IMR-90 (cell line): Measurements from ENCODE around the gene LOX. TPM values are rescaled to one million over a fixed set of nuclear protein-coding genes. Genes with fewer than 3 reads are reported as not detected.
A peak's percentile ranks its signal among the peaks of the same experiment; 100 is the strongest.

Experiments used
- ATAC-seq: fragments of 200-7000 bp; cut with Tn5 transposase; 2 replicates; pipeline ENCODE4 v1.9.1; 2020; ENCODE audit warnings: low read depth, mild to moderate bottlenecking, moderate library complexity
- BruUV-seq: library from RNA; stranded (reverse); fragments of 400-500 nt; replicated peaks from 2 replicates; lab custom pipeline; 2021; lab: Mats Ljungman, UMichigan
- CTCF ChIA-PET: fragments of 300-600 bp; formaldehyde crosslinking; extraction: SDS; loops from one replicate; lab custom pipeline; 2021; ENCODE audit warnings: antibody characterized with exemption; lab: Yijun Ruan, JAX
- POLR2A ChIA-PET: fragments of 300-600 bp; sonication (Branson Sonifier 250); formaldehyde crosslinking; loops from one replicate; lab custom pipeline; 2022; ENCODE audit warnings: antibody characterized with exemption; ENCODE audit not compliant: unreplicated experiment; lab: Charles Lee
- DNase-seq: peaks from one replicate; pipeline ENCODE4 v3.0.0; 2013
- H2AFZ ChIP-seq: replicated peaks from 2 replicates; pipeline ENCODE3; 2013; ENCODE audit warnings: low read length, mild to moderate bottlenecking; ENCODE audit not compliant: poor library complexity
- H2AK5ac ChIP-seq: 2 replicates; pipeline ENCODE4 v1.6.1; 2013; ENCODE audit warnings: low read depth, low read length, inconsistent platforms
- H2AK9ac ChIP-seq: replicated peaks from 2 replicates; pipeline ENCODE3; 2013; ENCODE audit warnings: mild to moderate bottlenecking, low read depth, low read length, moderate library complexity; ENCODE audit not compliant: poor library complexity
- H2BK120ac ChIP-seq: 2 replicates; pipeline ENCODE4 v1.6.1; 2013; ENCODE audit warnings: low read depth, low read length, inconsistent platforms
- H2BK15ac ChIP-seq: 3 replicates; pipeline ENCODE4 v1.6.1; 2013; ENCODE audit warnings: low read depth, low read length, inconsistent platforms
- H2BK20ac ChIP-seq: 2 replicates; pipeline ENCODE4 v1.6.1; 2013; ENCODE audit warnings: low read depth, mild to moderate bottlenecking, inconsistent platforms, low read length, moderate library complexity
- H2BK5ac ChIP-seq: 2 replicates; pipeline ENCODE4 v1.6.1; 2013; ENCODE audit warnings: mild to moderate bottlenecking, low read depth, low read length, inconsistent platforms; ENCODE audit not compliant: poor library complexity, severe bottlenecking
- H3K14ac ChIP-seq: replicated peaks from 2 replicates; pipeline ENCODE4 v1.6.1; 2013; ENCODE audit warnings: low read depth, low read length, inconsistent platforms
- H3K18ac ChIP-seq: 2 replicates; pipeline ENCODE4 v1.6.1; 2013; ENCODE audit warnings: low read depth, low read length, control low read depth
- H3K23ac ChIP-seq: 2 replicates; pipeline ENCODE4 v1.6.1; 2013; ENCODE audit warnings: low read depth, low read length, inconsistent platforms
- H3K27ac ChIP-seq: 2 replicates; pipeline ENCODE4 v1.5.1; 2013; ENCODE audit warnings: mild to moderate bottlenecking, control low read depth, low read length; ENCODE audit not compliant: insufficient read depth
- H3K27me3 ChIP-seq: 2 replicates; pipeline ENCODE4 v1.6.1; 2013; ENCODE audit warnings: low read length; ENCODE audit not compliant: control insufficient read depth, insufficient read depth
- H3K36me3 ChIP-seq: 2 replicates; pipeline ENCODE4 v1.6.1; 2013; ENCODE audit warnings: low read length, mixed read lengths; ENCODE audit not compliant: control insufficient read depth, insufficient read depth
- H3K4ac ChIP-seq: 2 replicates; pipeline ENCODE4 v1.6.1; 2013; ENCODE audit warnings: low read depth, low read length, inconsistent platforms
- H3K4me1 ChIP-seq: 2 replicates; pipeline ENCODE4 v1.6.1; 2013; ENCODE audit warnings: low read length, mixed read lengths; ENCODE audit not compliant: control insufficient read depth, insufficient read depth
- H3K4me2 ChIP-seq: 2 replicates; pipeline ENCODE4 v1.6.1; 2013; ENCODE audit warnings: low read depth, mild to moderate bottlenecking, control low read depth, low read length, moderate library complexity
- H3K4me3 ChIP-seq: 2 replicates; pipeline ENCODE4 v1.5.1; 2013; ENCODE audit warnings: low read depth, mild to moderate bottlenecking, control low read depth, low read length, moderate library complexity; ENCODE audit not compliant: insufficient read depth
- H3K56ac ChIP-seq: 2 replicates; pipeline ENCODE4 v1.6.1; 2013; ENCODE audit warnings: low read length, inconsistent platforms; ENCODE audit not compliant: insufficient read depth; ENCODE audit errors: extremely low read depth
- H3K79me1 ChIP-seq, 2 experiments: 2 replicates each; pipeline ENCODE4 v1.6.1; 2013; ENCODE audit warnings: low read length in 2 of 2, inconsistent platforms in 1 of 2, low read depth in 1 of 2
- H3K9ac ChIP-seq: 2 replicates; pipeline ENCODE4 v1.6.1; 2013; ENCODE audit warnings: low read depth, low read length, control low read depth
- H3K9me1 ChIP-seq: 2 replicates; pipeline ENCODE4 v1.6.1; 2013; ENCODE audit warnings: low read length, inconsistent platforms; ENCODE audit not compliant: insufficient read depth
- H3K9me3 ChIP-seq: 2 replicates; pipeline ENCODE4 v1.6.1; 2013; ENCODE audit warnings: low read length; ENCODE audit not compliant: control insufficient read depth, insufficient read depth
- H4K20me1 ChIP-seq: 2 replicates; pipeline ENCODE4 v1.6.1; 2013; ENCODE audit warnings: low read length, inconsistent platforms; ENCODE audit not compliant: insufficient read depth
- H4K5ac ChIP-seq: 2 replicates; pipeline ENCODE4 v1.6.1; 2013; ENCODE audit warnings: mild to moderate bottlenecking, low read depth, low read length, control low read depth
- H4K8ac ChIP-seq, 2 experiments: 2 replicates each; pipeline ENCODE4 v1.6.1; 2013; ENCODE audit warnings: low read depth in 2 of 2, low read length in 2 of 2, control low read depth in 1 of 2, inconsistent platforms in 1 of 2
- H4K91ac ChIP-seq: 2 replicates; pipeline ENCODE4 v1.6.1; 2013; ENCODE audit warnings: low read depth, low read length, inconsistent platforms; ENCODE audit not compliant: insufficient read depth
- BHLHE40 ChIP-seq: fragments of 150-350 bp; IDR thresholded peaks from 2 replicates; pipeline ENCODE4 v1.6.1; 2016; ENCODE audit warnings: mild to moderate bottlenecking, low read depth, low read length
- CEBPB ChIP-seq: IDR thresholded peaks from 2 replicates; pipeline ENCODE4 v1.6.1; 2012; ENCODE audit warnings: low read depth, low read length, improper control_type of control experiment
- CHD1 ChIP-seq: IDR thresholded peaks from 2 replicates; pipeline ENCODE4 v1.6.1; 2012; ENCODE audit warnings: low read depth, low read length, improper control_type of control experiment
- CTCF ChIP-seq: conservative IDR thresholded peaks from 2 replicates; pipeline ENCODE4 v1.5.1; 2012; ENCODE audit warnings: mild to moderate bottlenecking, low read depth, low read length, improper control_type of control experiment
- ELK1 ChIP-seq: fragments of 150-350 bp; IDR thresholded peaks from 2 replicates; pipeline ENCODE4 v1.6.1; 2016; ENCODE audit warnings: low read depth, mild to moderate bottlenecking, low read length, moderate library complexity, borderline replicate concordance
- FOS ChIP-seq: fragments of 150-350 bp; IDR thresholded peaks from 2 replicates; pipeline ENCODE4 v1.6.1; 2016; ENCODE audit warnings: low read depth, low read length
- MAFK ChIP-seq: IDR thresholded peaks from 2 replicates; pipeline ENCODE4 v1.6.1; 2012; ENCODE audit warnings: low read depth, low read length, improper control_type of control experiment
- MAZ ChIP-seq: IDR thresholded peaks from 2 replicates; pipeline ENCODE4 v1.6.1; 2012; ENCODE audit warnings: low read depth, mild to moderate bottlenecking, low read length, improper control_type of control experiment, moderate library complexity, borderline replicate concordance
- MXI1 ChIP-seq: IDR thresholded peaks from 2 replicates; pipeline ENCODE4 v1.6.1; 2012; ENCODE audit warnings: low read depth, mild to moderate bottlenecking, low read length, moderate library complexity, borderline replicate concordance
- NFE2L2 ChIP-seq: fragments of 150-350 bp; IDR thresholded peaks from 2 replicates; pipeline ENCODE4 v1.6.1; 2016; ENCODE audit warnings: low read depth, mild to moderate bottlenecking, low read length
- POLR2A ChIP-seq: IDR thresholded peaks from 2 replicates; pipeline ENCODE4 v1.6.1; 2012; ENCODE audit warnings: mild to moderate bottlenecking, low read depth, low read length
- RCOR1 ChIP-seq: IDR thresholded peaks from 2 replicates; pipeline ENCODE4 v1.6.1; 2012; ENCODE audit warnings: mild to moderate bottlenecking, low read length, improper control_type of control experiment; ENCODE audit not compliant: insufficient replicate concordance
- RFX5 ChIP-seq: IDR thresholded peaks from 2 replicates; pipeline ENCODE4 v1.8.0; 2012; ENCODE audit warnings: low read depth, mild to moderate bottlenecking, low read length, moderate library complexity
- SMC3 ChIP-seq: fragments of 150-350 bp; IDR thresholded peaks from 2 replicates; pipeline ENCODE4 v1.6.1; 2016; ENCODE audit warnings: low read depth, mild to moderate bottlenecking, antibody characterized with exemption, low read length, moderate library complexity
- USF2 ChIP-seq: fragments of 150-350 bp; IDR thresholded peaks from 2 replicates; pipeline ENCODE4 v1.6.1; 2017; ENCODE audit warnings: mild to moderate bottlenecking, antibody characterized with exemption, low read length, low read depth
- WGBS, 2 experiments: methylation state at CpG; one replicate each; pipeline versions ENCODE4 v1.1.5 to v1.1.7; 2013; ENCODE audit warnings: missing lambda C conversion rate in 2 of 2; ENCODE audit not compliant: insufficient read length in 1 of 2; ENCODE audit errors: extremely low coverage in 2 of 2; 5-methylcytosine and 5-hydroxymethylcytosine counted together
- dilution Hi-C: fragments of 300-500 bp; cut with HindIII; formaldehyde crosslinking; loops from one replicate; pipeline ENCODE4 v1.14.3; 2018; ENCODE audit warnings: low sequenced_read_pairs; ENCODE audit not compliant: unreplicated experiment
- in situ Hi-C: fragments of 300-500 bp; cut with MboI; formaldehyde crosslinking; loops from 3 replicates; pipeline ENCODE4 v1.14.3; 2019; ENCODE audit warnings: low sequenced_read_pairs, inconsistent platforms, mixed read lengths
- intact Hi-C: fragments of 100-400 bp; cut with micrococcal nuclease; formaldehyde crosslinking; loops from 2 replicates; pipeline ENCODE4 v1.10.0; 2022
- polyA plus RNA-seq, 3 experiments: library from polyadenylated mRNA; depleted of rRNA; stranded (reverse); fragments of >200 nt; gene quantifications; 2 replicates each; pipeline ENCODE4 v1.2.3, GENCODE V29; 2012; ENCODE audit warnings: low replicate concordance in 1 of 3
- total RNA-seq: library from RNA; depleted of rRNA; stranded (reverse); fragments of >200 nt; gene quantifications from 2 replicates; pipeline ENCODE4 v1.2.3, GENCODE V29; 2012

LOX gene
- total and polyA plus RNA-seq, 2 of the 4 experiments (the other 2 are of a cell fraction) = 277 to 662 TPM

- peaks cover 23% of the 10 kb centered on the region for H3K36me3 ChIP-seq
- intact Hi-C loops = no loop called here
Observed at GRCh38 chr5:122073864-122074263, 4.2 kb downstream of the LOX start.

More at GRCh38 chr5:122073864-122074263, 4.2 kb downstream of the LOX start:
- BruUV-seq = no TSS peak
- WGBS, 2 experiments = no CpG with 5 or more reads among the region's 3 CpGs
- peak overlapping the region; percentile 66; the same call in 1 of the 2 replicates for H3K14ac ChIP-seq
- TF ChIP-seq MAZ (no peak), BHLHE40 (no peak), MXI1 (no peak), RCOR1 (no peak), ELK1 (no peak), CHD1 (no peak), POLR2A (no peak), SMC3 (no peak), RFX5 (no peak), NFE2L2 (no peak), MAFK (no peak), CEBPB (no peak), USF2 (no peak), FOS (no peak), CTCF (no peak)
- no peak overlapping the region for H4K5ac ChIP-seq
- peaks cover 13 to 40% of the 10 kb centered on the region in 2 experiments for H3K79me1 ChIP-seq
- H4K20me1 ChIP-seq = peaks cover 32% of the 10 kb centered on the region; the same call in 1 of the 2 replicates
- no peak overlapping the region for H2AK5ac ChIP-seq
- H4K91ac ChIP-seq = no peak overlapping the region
- H3K9me1 ChIP-seq = peaks cover 9% of the 10 kb centered on the region
- peak overlapping the region; percentile 27; the same call in 1 of the 2 replicates for H3K4me3 ChIP-seq
- H2BK20ac ChIP-seq = no peak overlapping the region
- H3K18ac ChIP-seq = no peak overlapping the region
- ATAC-seq = no peak
- H3K4me1 ChIP-seq = peaks cover 13% of the 10 kb centered on the region
- peak overlapping the region; percentile 52; the same call in 1 of the 2 replicates for H3K9ac ChIP-seq
- no peak overlapping the region for H2AK9ac ChIP-seq
- H2BK120ac ChIP-seq = no peak overlapping the region
- H2AFZ ChIP-seq = no peak overlapping the region
- no peak overlapping the region for H3K4ac ChIP-seq
- in situ Hi-C loops = loop anchor here (10.0 kb wide), 1 partner anchor 99 kb away; no protein-coding TSS in a partner anchor
- H2BK15ac ChIP-seq = no peak overlapping the region
- ChIA-PET POLR2A (no interaction called here), CTCF (no interaction called here)
- H2BK5ac ChIP-seq = no peak overlapping the region
- H3K27me3 ChIP-seq = no peaks in the 10 kb centered on the region
- no peak overlapping the region for H3K56ac ChIP-seq
- H3K9me3 ChIP-seq = no peaks in the 10 kb centered on the region
- DNase-seq = no peak
- peak overlapping the region; percentile 78 for H3K4me2 ChIP-seq
- H4K8ac ChIP-seq = no peak overlapping the region
- peak overlapping the region; percentile 82 for H3K23ac ChIP-seq
- dilution Hi-C loops = no loop called here
- H3K27ac ChIP-seq = no peak overlapping the region
